Activated CD8-positive, alpha-beta memory T cell treated with anti-CD3 and anti-CD28 coated beads for 36 hours (primary cell): Measurements from ENCODE around the gene UBE2F. TPM values are rescaled to one million over a fixed set of nuclear protein-coding genes. Genes with fewer than 3 reads are reported as not detected.
"Not testable (repeated sequence)": the region's sequence is repeated elsewhere in the genome, so short reads cannot be mapped to it uniquely, and the experiment has no call there.

Source experiments
- CTCF ChIA-PET: fragments of 350-600 bp; sonication (Branson Sonifier 250); formaldehyde crosslinking; loops from one replicate; lab custom pipeline; 2021; ENCODE audit warnings: antibody characterized with exemption; lab: Charles Lee
- POLR2A ChIA-PET: fragments of 350-600 bp; sonication (Branson Sonifier 250); formaldehyde crosslinking; loops from one replicate; lab custom pipeline; 2021; ENCODE audit warnings: antibody characterized with exemption; lab: Charles Lee
- total RNA-seq, 2 experiments: library from RNA; stranded (reverse); gene quantifications; one replicate each; pipeline ENCODE4 v1.2.3, GENCODE V29; 2021

Gene UBE2F
- total RNA-seq, 2 experiments from 2014 or later = 63.7 to 64.5 TPM

- ChIA-PET CTCF (interaction anchor here (1.6 kb wide), 1 partner anchor 55 kb away, joined by 3 read pairs; no protein-coding TSS in a partner anchor), POLR2A (interaction anchor here (0.6 kb wide), 1 partner anchor 62 kb away, joined by 3 read pairs; no protein-coding TSS in a partner anchor)
Observed at GRCh38 chr2:238060096-238060541, 93.3 kb downstream of the UBE2F start.

GRCh38 chr2:238060542-238061314 is 93.9 kb downstream of the UBE2F start, which contains the start of gene SCLY:
TSS of gene SCLY (plus strand) at chr2:238061001. CDS start at chr2:238061055, 54 bp downstream.
- POLR2A ChIA-PET = interaction anchor here (0.6 to 0.7 kb wide), 3 partner anchors 61 to 1546 kb away, joined by 3 read pairs; no protein-coding TSS in a partner anchor
- CTCF ChIA-PET = interaction anchor here (0.6 to 1.2 kb wide), 2 partner anchors 12 to 260 kb away, joined by 3 to 5 read pairs; no protein-coding TSS in a partner anchor

DNA sequence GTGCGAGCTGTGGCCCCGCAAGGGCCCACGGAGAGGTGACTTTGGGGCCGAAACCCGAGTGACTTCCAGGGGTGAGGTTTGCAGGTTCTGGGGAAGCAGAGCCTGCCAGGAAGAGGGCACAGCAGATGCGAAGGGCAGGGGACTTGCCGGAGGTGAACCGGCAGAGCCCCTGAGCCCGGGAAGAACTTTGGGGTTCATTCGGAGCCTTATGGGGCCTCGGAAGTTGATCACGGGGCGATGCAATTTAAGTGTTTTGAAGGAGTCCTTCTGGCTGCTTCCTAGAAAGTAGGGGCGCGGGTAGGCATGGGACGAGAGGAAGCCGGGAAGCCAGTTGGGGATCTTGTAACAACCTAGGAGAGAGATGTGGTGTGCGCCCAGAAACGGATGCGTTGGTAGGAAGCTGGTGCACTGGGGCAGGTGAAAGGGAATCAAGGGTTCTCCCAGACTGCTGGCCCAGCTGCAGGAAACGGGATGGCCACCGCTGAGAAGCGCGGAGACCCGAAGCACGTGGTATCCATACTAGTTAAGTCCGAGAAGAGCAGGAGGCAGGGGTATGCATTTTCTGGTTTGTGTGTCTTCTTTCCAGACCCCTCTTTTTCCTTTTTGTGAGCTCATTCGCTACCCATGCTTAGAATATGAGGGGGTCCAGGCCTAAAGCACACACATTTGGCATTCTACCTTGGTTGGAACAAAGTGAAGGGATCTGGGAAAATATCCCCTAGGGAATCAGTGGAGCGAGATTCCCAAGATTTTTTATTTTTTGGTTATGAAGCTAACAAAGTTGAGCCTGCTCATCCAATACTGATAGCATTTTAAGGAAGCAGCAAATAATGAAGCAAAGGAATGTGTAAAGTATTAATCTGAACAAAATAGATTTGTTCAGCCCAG is 94.7 kb downstream of the UBE2F start:
- ChIA-PET POLR2A (interaction anchor here (0.6 to 0.9 kb wide), 3 partner anchors 62 to 1547 kb away, joined by 3 read pairs; no protein-coding TSS in a partner anchor), CTCF (interaction anchor here (0.6 to 1.2 kb wide), 3 partner anchors 11 to 261 kb away, joined by 3 to 5 read pairs (median 3); no protein-coding TSS in a partner anchor)

DNA sequence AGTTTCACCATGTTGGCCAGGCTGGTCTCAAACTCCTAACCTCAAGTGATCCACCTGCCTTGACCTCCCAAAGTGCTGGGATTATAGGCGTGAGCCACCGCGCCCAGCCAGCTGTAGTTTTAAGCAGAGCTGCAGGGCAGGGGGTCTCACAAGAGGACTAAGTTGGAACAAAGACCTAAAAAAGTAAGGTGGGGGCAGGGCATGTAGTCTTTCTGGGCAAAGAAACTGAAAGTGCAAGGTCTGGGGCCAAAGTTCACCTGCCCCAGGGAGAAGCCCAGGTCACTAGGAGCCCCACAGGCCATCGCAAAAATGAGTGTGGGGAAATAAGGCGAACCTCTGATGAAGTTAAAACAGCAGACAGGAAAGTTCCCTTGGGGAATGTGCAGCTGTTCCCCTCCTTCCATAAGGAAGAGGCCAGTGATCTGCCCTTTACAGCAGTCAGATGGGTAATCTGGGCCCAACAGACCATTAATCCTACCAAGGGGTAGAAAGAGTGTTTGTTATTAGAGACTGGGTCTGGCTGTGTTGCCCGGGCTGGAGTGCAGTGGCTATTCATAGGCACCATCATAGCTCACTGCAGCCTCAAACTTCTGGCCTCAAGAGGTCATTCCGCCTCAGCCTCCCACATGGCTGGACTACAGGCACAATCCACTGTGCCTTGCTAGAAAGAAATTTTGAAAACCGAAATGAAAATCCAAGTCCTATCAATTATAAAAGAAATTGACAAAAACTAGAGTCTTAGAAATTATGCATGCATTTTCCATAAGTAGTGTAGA is 96.8 kb downstream of the UBE2F start:
- POLR2A ChIA-PET = interaction anchor here (0.6 kb wide), 1 partner anchor 139 kb away, joined by 3 read pairs; no protein-coding TSS in a partner anchor
- CTCF ChIA-PET = interaction anchor here (0.6 kb wide), 1 partner anchor 463 kb away, joined by 3 read pairs; no protein-coding TSS in a partner anchor

- CTCF ChIA-PET = no interaction called here
- POLR2A ChIA-PET = no interaction called here
Observed at GRCh38 chr2:238064376-238064775, 97.6 kb downstream of the UBE2F start.

GRCh38 chr2:238065071-238065846 is 98.4 kb downstream of the UBE2F start:
- ChIA-PET POLR2A (no interaction called here), CTCF (no interaction called here)

DNA sequence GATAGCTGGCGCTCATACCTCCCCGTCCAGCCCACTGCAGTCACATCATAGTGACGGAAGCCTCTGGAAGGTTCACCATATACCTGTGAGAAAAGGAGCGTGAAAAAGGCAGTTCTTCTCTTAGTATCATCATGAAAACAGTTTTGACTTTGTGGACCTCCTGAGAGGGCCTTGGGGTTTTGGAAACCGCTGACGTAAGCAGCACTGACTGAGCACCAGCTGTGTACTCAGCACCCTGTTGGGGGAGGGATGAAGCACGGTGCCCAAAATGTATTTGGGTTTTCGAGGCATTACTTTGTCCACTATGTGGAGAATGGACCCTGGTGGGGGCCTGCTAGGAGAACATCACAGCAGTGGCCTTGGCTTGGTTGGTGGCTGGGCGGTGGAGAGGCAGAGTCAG is 99.4 kb downstream of the UBE2F start:
- POLR2A ChIA-PET = no interaction called here
- CTCF ChIA-PET = no interaction called here

DNA sequence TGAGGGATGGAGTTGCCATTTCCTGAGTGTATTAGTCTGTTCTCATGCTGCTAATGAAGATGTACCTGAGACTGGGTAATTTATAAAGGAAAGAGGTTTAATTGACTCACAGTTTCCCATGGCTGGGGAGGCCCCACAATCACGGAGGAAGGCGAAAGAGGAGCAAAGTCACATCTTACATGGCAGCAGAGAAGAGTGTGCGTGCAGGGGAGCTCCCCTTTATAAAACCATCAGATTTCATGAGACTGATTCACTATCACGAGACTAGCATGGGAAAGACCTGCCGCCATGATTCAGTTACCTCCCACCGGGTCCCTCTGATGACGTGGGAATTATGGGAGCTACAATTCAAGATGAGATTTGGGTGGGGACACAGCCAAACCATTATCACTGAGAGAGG is 99.9 kb downstream of the UBE2F start:
- POLR2A ChIA-PET, CTCF ChIA-PET: not testable (repeated sequence)

DNA sequence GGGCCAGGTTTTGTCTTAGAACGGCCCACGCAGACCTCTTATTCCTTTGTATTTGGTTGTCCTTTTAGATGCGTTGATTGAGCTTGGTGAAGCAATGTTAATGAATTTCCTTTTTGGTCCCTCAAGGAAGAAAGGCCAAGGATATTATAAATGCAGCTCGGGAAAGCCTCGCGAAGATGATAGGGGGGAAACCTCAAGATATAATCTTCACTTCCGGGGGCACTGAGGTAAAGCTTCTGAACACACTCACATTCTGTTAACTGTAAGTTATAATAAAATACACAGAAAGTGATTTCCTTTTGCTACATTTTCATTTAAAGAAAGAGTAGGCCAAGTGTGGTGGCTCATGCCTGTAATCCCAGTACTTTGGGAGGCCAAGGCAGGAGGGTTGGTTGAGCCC is 101.1 kb downstream of the UBE2F start:
- ChIA-PET CTCF (no interaction called here), POLR2A (no interaction called here)

- POLR2A ChIA-PET = no interaction called here
Observed at GRCh38 chr2:238069021-238069709, 102.4 kb downstream of the UBE2F start.

DNA sequence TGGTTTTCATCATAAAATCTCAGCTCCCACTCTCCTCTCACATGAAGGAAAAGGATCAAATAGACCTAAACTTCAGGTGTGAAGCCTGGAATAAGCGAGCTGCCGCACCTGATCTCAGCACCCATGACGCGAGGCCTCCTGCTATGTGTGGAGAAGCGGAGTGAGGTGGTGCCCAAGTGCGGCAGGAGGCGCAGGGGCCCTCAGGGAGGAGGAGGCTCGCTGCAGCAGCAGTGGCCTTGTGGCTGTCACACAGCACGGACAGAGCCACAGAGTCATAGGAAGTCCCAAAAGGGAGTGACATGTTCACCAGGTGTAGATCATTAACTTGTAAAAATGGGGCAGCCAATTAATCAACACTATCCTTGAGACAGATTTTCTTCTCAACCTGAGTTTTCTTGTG is 103.1 kb downstream of the UBE2F start:
- POLR2A ChIA-PET = no interaction called here
- CTCF ChIA-PET = no interaction called here

More at GRCh38 chr2:238069021-238069709, 102.4 kb downstream of the UBE2F start:
- CTCF ChIA-PET = no interaction called here

GRCh38 chr2:238075397-238075796 is 108.6 kb downstream of the UBE2F start:
- ChIA-PET CTCF (interaction anchor here (0.7 kb wide), 2 partner anchors 100 to 315 kb away, joined by 3 to 4 read pairs; no protein-coding TSS in a partner anchor), POLR2A (no interaction called here)

- CTCF ChIA-PET = no interaction called here
- POLR2A ChIA-PET = no interaction called here
Observed at GRCh38 chr2:238077292-238077691, 110.5 kb downstream of the UBE2F start.

GRCh38 chr2:238079874-238080327 is 113.1 kb downstream of the UBE2F start:
- ChIA-PET POLR2A (no interaction called here), CTCF (no interaction called here)

DNA sequence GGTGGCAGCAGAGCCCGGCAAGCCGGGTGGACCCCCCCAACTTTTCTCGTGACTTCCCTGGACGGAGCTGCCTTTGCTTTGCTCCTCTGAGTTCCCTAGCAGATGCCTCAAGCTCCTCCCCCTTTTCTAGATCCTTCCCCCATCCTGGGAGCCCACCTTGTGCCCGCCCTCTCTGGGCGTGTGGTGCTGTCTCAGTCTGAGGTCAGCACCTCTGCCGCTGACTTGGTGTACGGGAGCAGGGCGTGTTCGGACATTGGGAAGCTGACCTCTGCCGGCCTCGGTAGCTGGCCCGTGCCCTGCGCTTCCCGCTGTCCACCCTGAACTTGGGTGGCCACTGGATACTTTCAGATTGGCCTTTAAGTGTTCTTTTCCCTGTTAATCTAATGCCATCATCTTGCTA is 113.7 kb downstream of the UBE2F start:
- CTCF ChIA-PET = interaction anchor here (1.0 kb wide), 1 partner anchor 123 kb away, joined by 3 read pairs; no protein-coding TSS in a partner anchor
- POLR2A ChIA-PET = no interaction called here

- ChIA-PET CTCF (interaction anchor here (1.0 kb wide), 1 partner anchor 124 kb away, joined by 3 read pairs; no protein-coding TSS in a partner anchor), POLR2A (no interaction called here)
Observed at GRCh38 chr2:238081150-238081549, 114.3 kb downstream of the UBE2F start.

- POLR2A ChIA-PET = no interaction called here
- CTCF ChIA-PET = no interaction called here
Observed at GRCh38 chr2:238081561-238081960, 114.7 kb downstream of the UBE2F start.
